ENCODE results near the gene PHF21A. TPM values are rescaled to one million over a fixed set of nuclear protein-coding genes. Genes with fewer than 3 reads are reported as not detected.

The PHF21A gene
- total and polyA plus RNA-seq, 2 of the 8 experiments (the other 6 are each of a cell fraction or from before 2014, with no cell fraction given), result 17.6 to 40.3 TPM

DNA sequence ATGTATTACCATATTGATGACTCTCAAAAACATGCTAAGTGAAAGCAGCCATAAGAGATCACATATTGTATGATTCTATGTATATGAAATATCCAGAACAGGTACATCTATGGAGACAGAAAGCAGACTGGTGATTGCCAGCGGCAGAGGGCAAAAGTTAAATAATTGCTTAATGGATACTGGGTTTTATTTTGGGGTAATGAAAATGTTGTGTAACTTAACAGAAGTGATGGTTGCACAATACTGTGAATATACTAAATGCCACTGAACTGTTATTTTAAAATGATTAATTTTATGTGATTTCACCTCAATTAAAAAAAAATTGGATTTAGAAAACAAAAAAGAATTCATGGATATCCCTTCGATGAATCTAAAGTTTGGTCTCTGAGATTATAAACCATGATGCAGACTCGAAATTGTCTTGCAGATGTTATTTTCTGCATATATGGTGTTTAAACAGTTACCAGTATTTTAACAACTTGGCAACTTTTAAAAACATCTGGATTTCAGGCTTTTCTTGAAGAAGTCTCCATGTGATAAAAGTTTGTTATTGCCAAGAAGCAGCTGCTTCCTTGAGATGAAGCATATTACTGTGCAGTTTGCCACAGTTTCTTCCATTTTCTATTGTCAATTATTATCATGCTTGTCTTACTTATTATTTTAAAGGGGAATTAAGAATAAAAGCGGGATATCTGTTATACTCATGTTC, 160.7 kb downstream of the PHF21A start:
- Histone ChIP-seq H2BK120ac (replicated peaks; ENCODE audit: low read depth, low read length) (no peak overlapping the region), H3K9me3 (ENCODE audit: insufficient read depth in 2 of 2, low read depth in 1 of 2, low read length in 1 of 2) (no peaks in the 10 kb centered on the region), H3K23me2 (ENCODE audit: low read depth, low read length) (no peaks in the 10 kb centered on the region), H4K20me1 (replicated peaks in 1 of 2; ENCODE audit: control insufficient read depth in 1 of 2, insufficient read depth in 2 of 2, low read length in 2 of 2) (no peaks in the 10 kb centered on the region), H3K9ac (replicated peaks in 1 of 4; ENCODE audit: extremely low read depth in 1 of 4, low read depth in 3 of 4, low read length in 3 of 4) (no peak overlapping the region), H2AK5ac (ENCODE audit: low read depth, low read length) (no peak overlapping the region), H3K79me2 (ENCODE audit: control insufficient read depth in 1 of 2, insufficient read depth in 2 of 2, low read length in 2 of 2) (no peaks in the 10 kb centered on the region), H4K5ac (ENCODE audit: insufficient read length, low read depth, low read length) (no peak overlapping the region), H4K8ac (ENCODE audit: extremely low read depth, insufficient read depth, low read length) (no peak overlapping the region), H2BK15ac (ENCODE audit: low read length) (no peak overlapping the region), H3K4me3 (ENCODE audit: extremely low read depth in 1 of 4, insufficient read depth in 2 of 4, low read depth in 3 of 4, low read length in 4 of 4) (no peak overlapping the region), H3K56ac (replicated peaks; ENCODE audit: insufficient read length, low read depth, low read length) (no peak overlapping the region), H3K18ac (ENCODE audit: extremely low read depth, low read length) (no peak overlapping the region), H3K4me2 (ENCODE audit: insufficient read depth in 1 of 2, low read depth in 2 of 2, low read length in 2 of 2) (no peak overlapping the region), H2BK5ac (ENCODE audit: low read depth, low read length) (no peak overlapping the region), H3K79me1 (ENCODE audit: low read depth, low read length) (no peaks in the 10 kb centered on the region), H2AFZ (ENCODE audit: low read length) (no peak overlapping the region), H3K4ac (replicated peaks; ENCODE audit: insufficient read length, low read depth, low read length) (no peak overlapping the region), H2BK12ac (ENCODE audit: low read depth, low read length) (no peak overlapping the region), H3K4me1 (replicated peaks in 1 of 4; ENCODE audit: control insufficient read depth in 3 of 4, insufficient read depth in 4 of 4, low read length in 3 of 4) (peaks cover 0 to 3% (median 0%) of the 10 kb centered on the region in 4 experiments; a peak in 2 of 7 replicates), H3K27ac (ENCODE audit: low read depth, low read length) (no peak overlapping the region), H3K14ac (ENCODE audit: insufficient read length) (no peak overlapping the region), H3K27me3 (replicated peaks in 1 of 4; ENCODE audit: control insufficient read depth in 3 of 4, extremely low read depth in 1 of 4, insufficient read depth in 3 of 4, low read length in 3 of 4) (no peaks in the 10 kb centered on the region), H4K91ac (replicated peaks; ENCODE audit: insufficient read length, low read length) (no peak overlapping the region), H3K36me3 (ENCODE audit: control insufficient read depth in 2 of 4, insufficient read depth in 4 of 4, low read length in 3 of 4) (peaks cover 2 to 30% (median 9%) of the 10 kb centered on the region in 4 experiments; a peak in 7 of 8 replicates), H2BK20ac (ENCODE audit: low read length) (no peak overlapping the region), H3K23ac (ENCODE audit: insufficient read length) (no peak overlapping the region)
- POLR2A ChIA-PET (ENCODE audit: partially characterized antibody), result no interaction called here
- FAIRE-seq, result no peak
- no peak for DNase-seq (ENCODE audit: low read depth in 1 of 2, low spot score in 2 of 2)
- 92% methylated on average over 4 of the region's 4 CpGs; no CpG with 5 or more reads in 1 of the 2 experiments for WGBS, 2 experiments (ENCODE audit: extremely low coverage in 1 of 2, insufficient coverage in 1 of 2, insufficient read length in 1 of 2, insufficient replicate concordance in 2 of 2, low coverage in 1 of 2, low lambda C conversion rate in 2 of 2, missing lambda C conversion rate in 1 of 2)
- TF ChIP-seq YY1 (IDR thresholded peaks at IDR 0.05; ENCODE audit: low read depth, low read length) (no peak), JUN (IDR thresholded peaks at IDR 0.05; ENCODE audit: low read depth, low read length) (no peak), CEBPB (IDR thresholded peaks at IDR 0.05; ENCODE audit: low read depth, low read length) (no peak), KDM5A (IDR thresholded peaks at IDR 0.05; ENCODE audit: low read length) (no peak), TCF12 (IDR thresholded peaks at IDR 0.05; ENCODE audit: low read depth, low read length) (no peak), RXRA (IDR thresholded peaks at IDR 0.05; ENCODE audit: insufficient read depth, low read depth, low read length) (no peak), BRCA1 (IDR thresholded peaks at IDR 0.05; ENCODE audit: low read depth, low read length) (no peak), POLR2A (IDR thresholded peaks at IDR 0.05; ENCODE audit: control extremely low read depth in 1 of 2, low read depth in 2 of 2, low read length in 2 of 2) (no peak)
- CTCF ChIA-PET (ENCODE audit: partially characterized antibody), result interaction anchor here (2.2 to 8.7 kb wide), 2 partner anchors 31 to 88 kb away, joined by 7 to 101 read pairs; no protein-coding TSS in a partner anchor
